Activated T-cell treated with anti-CD3 and anti-CD28 coated beads, Interleukin-2, amount 50 U/mL, for 24 hours (primary cell): Measurements from ENCODE around the gene IDI1.
"Not testable (repeated sequence)": the region's sequence is repeated elsewhere in the genome, so short reads cannot be mapped to it uniquely, and the experiment has no call there.

Experiments used
- DNase-seq: peaks from one replicate; pipeline ENCODE4 v3.0.0-alpha.2; 2020
- H3K27ac Mint-ChIP-seq: 2 replicates; pipeline ENCODE4 v1.8.0; 2020; ENCODE audit warnings: mild to moderate bottlenecking, mixed read lengths
- H3K27me3 Mint-ChIP-seq: 2 replicates; pipeline ENCODE4 v1.8.0; 2020; ENCODE audit warnings: mixed read lengths
- H3K36me3 Mint-ChIP-seq: 2 replicates; pipeline ENCODE4 v1.8.0; 2020; ENCODE audit warnings: low read depth, mixed read lengths
- H3K4me1 Mint-ChIP-seq: 2 replicates; pipeline ENCODE4 v1.8.0; 2020; ENCODE audit warnings: low read depth, mixed read lengths
- H3K4me3 Mint-ChIP-seq: 2 replicates; pipeline ENCODE4 v1.8.0; 2020; ENCODE audit warnings: mild to moderate bottlenecking, moderate library complexity, mixed read lengths
- H3K9me3 Mint-ChIP-seq: 2 replicates; pipeline ENCODE4 v1.8.0; 2020; ENCODE audit warnings: mixed read lengths

Gene IDI1

DNA sequence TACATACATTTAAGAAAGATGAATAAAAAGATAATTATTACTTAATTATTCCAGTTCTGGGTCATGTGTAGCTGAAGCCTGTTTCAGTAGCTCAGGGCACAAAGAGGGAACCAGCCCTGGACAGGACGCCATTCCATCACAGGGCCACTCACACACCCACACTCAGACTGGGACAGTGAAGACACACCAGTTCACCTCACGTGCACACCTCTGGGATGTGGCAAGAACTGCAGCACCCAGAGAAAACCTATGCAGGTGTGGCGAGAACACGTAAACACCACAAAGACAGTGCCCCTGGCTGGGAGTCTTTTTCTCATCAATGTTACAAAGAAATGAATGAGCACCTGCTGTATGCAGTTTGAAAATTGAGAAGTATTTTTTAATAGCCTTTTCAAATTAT is 1.6 kb upstream of the IDI1 start:
- Mint-ChIP-seq H3K27ac (peak overlapping the region; percentile 88), H3K4me1 (peaks cover 67% of the 10 kb centered on the region), H3K27me3 (no peaks in the 10 kb centered on the region), H3K9me3 (no peaks in the 10 kb centered on the region), H3K4me3 (peak overlapping the region; percentile 95), H3K36me3 (peaks cover 82% of the 10 kb centered on the region)
- DNase-seq: no peak

DNA sequence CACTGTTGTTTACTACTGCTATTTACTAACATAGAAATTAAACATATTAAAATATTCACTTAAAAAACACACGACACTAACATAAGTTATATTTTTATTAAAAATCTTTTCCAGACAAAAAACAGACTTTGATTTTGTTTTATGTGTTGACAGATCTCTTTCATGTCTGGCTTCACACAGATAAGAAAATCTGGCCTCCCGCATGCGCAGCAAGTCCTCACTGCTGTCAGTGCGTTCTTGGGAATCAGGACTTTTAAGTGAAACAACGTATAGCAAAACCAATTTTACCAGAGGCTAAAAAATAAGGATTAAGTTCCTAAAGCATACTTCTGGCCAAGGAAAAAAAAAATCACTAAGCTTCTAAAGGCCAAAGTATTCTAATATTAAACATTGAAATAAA is 1.2 kb upstream of the IDI1 start:
- Mint-ChIP-seq H3K27me3 (no peaks in the 10 kb centered on the region), H3K27ac (peak overlapping the region; percentile 99), H3K4me1 (peaks cover 68% of the 10 kb centered on the region), H3K36me3 (peaks cover 83% of the 10 kb centered on the region), H3K4me3 (peak overlapping the region; percentile 95), H3K9me3 (no peaks in the 10 kb centered on the region)
- DNase-seq: no peak

DNA sequence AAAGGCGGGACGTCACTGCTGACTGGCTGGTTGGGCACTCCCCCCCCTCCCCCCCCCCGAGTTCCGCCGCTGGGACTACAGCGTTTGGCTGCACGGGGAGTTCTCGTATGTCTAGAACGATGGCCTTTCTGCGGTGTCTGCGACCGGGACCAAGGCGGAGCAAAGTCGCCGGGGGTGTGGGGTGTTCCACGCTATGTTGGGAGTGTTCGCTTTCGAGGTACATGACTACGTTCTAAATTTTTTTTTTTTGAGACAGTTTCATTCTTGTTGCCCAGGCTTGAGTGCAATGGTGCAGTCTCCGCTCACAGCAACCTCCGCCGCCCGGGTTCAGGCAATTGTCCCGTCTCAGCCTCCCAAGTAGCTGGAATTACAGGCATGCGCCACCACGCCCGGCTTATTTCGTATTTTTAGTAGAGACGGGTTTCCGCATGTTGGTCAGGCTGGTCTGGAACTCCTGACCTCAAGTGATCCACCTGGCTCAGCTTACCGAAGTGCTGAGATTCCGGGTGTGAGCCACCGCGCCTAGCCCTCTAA is 573 bp upstream of the IDI1 start:
- DNase-seq: no peak
- no peaks in the 10 kb centered on the region for H3K27me3 Mint-ChIP-seq
- no peaks in the 10 kb centered on the region for H3K9me3 Mint-ChIP-seq
- peak overlapping the region; percentile 99 for H3K27ac Mint-ChIP-seq
- peak overlapping the region; percentile 95 for H3K4me3 Mint-ChIP-seq
- H3K4me1 Mint-ChIP-seq: peaks cover 68% of the 10 kb centered on the region
- peaks cover 84% of the 10 kb centered on the region for H3K36me3 Mint-ChIP-seq

DNA sequence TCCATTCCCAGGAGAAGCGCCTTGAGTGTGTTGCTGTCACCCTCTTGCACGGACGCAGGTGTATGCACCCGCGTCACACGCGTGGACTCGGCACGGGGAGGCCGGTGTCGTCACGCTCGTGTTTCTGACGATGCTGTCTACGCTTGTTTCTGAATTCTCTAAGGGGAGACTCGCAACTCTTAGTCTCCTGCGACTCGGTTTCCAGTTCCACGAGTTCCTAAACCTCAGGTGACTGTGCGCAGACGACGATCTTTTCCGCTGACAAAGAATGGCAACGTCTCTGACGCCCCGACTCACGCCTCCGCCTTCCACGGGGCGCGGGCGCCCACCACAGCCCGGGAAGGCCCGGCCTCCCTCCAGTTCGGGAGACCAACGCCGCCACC is 579 bp downstream of the IDI1 start:
- DNase-seq: no peak
- Mint-ChIP-seq H3K27ac (peak overlapping the region; percentile 99), H3K9me3 (no peaks in the 10 kb centered on the region), H3K4me3 (peak overlapping the region; percentile 95), H3K36me3 (peaks cover 84% of the 10 kb centered on the region), H3K4me1 (peaks cover 67% of the 10 kb centered on the region), H3K27me3 (no peaks in the 10 kb centered on the region)

DNA sequence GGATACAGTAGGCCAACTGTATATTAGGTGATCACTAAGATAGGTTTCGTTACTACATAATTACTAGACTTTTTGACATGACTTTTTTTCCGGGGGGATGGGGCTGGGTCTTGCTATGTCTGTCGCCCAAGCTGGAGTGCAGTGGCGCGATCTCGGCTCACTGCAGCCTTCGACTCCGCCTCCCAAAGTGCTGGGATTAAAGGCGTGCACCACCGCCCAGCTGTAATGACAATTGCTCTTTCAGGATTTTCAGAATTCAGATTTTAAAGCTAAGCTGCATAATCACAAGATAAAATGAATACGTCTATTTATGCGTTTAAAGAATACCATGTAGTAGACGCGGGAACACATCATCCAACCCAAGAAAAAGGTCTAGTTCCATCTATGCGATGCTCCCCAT is 982 bp downstream of the IDI1 start:
- H3K4me3 Mint-ChIP-seq: peak overlapping the region; percentile 95
- no peaks in the 10 kb centered on the region for H3K9me3 Mint-ChIP-seq
- H3K4me1 Mint-ChIP-seq: peaks cover 68% of the 10 kb centered on the region
- H3K27me3 Mint-ChIP-seq: no peaks in the 10 kb centered on the region
- H3K27ac Mint-ChIP-seq: peak overlapping the region; percentile 99
- DNase-seq: no peak
- H3K36me3 Mint-ChIP-seq: peaks cover 84% of the 10 kb centered on the region

DNA sequence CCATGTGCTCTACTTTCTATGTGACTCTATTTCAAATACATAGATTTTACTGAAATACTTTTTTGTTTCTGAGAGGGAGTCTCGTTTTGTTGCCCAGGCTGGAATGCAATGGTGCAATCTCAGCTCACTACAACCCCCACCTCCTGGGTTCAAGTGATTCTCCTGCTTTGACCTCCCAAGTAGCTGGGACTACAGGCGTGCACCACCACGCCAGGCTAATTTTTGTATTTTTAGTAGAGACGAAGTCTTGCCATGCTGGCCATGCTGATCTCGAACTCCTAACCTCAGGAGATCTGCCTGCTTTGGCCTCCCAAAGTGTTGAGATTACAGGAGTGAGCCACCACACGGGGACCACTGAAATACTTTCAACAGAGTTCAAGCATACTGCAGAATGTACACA is 3.5 kb downstream of the IDI1 start:
- H3K4me1 Mint-ChIP-seq: peaks cover 45% of the 10 kb centered on the region
- H3K27ac Mint-ChIP-seq: peak overlapping the region; percentile 94
- no peaks in the 10 kb centered on the region for H3K9me3 Mint-ChIP-seq
- no peaks in the 10 kb centered on the region for H3K27me3 Mint-ChIP-seq
- DNase-seq: no peak
- H3K4me3 Mint-ChIP-seq: peak overlapping the region; percentile 76
- H3K36me3 Mint-ChIP-seq: peaks cover 84% of the 10 kb centered on the region

DNA sequence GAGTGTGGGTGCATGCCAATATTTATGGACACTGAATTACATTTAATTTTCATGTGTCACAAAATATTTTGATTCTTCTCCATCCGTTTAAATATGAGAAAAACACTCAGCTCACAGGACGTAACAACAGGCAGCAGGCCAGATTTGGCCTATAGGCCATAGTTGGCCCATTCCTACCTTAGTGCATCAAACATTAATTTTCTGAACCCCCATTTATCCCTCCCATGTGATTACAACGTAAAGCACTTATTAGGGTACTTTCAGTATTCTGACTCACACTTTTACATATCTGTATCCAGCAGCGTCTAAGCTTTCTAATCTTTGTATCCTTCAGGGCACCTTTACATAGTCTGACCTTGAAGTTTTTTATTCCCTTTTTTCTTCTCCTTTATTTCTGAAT is 4.0 kb downstream of the IDI1 start:
- Mint-ChIP-seq H3K4me3 (peak overlapping the region; percentile 76), H3K36me3 (peaks cover 86% of the 10 kb centered on the region), H3K27ac (peak overlapping the region; percentile 94), H3K9me3 (no peaks in the 10 kb centered on the region), H3K27me3 (no peaks in the 10 kb centered on the region), H3K4me1 (peaks cover 43% of the 10 kb centered on the region)
- no peak for DNase-seq

DNA sequence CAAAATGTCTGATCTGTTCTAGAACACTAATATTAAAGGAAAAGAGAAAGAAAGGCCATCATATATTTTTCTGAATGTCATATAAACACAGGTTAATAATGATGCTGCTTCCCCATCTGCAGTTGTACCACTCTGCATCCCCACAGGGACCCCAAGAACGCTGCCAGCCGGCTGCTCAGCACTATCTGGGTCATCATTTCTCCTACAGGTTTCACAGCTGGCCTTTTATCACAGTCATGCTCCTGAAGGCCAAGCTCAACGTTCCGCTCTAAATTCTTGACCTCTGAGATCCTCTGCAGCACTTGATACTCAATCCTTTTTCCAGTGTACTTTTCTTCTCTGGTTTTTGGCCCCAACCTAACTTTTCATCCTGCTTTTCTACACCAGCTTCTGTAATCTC is 4.8 kb downstream of the IDI1 start:
- Mint-ChIP-seq H3K9me3 (no peaks in the 10 kb centered on the region), H3K4me3 (peak overlapping the region; percentile 76), H3K27ac (peak overlapping the region; percentile 94), H3K27me3 (no peaks in the 10 kb centered on the region), H3K36me3 (peaks cover 85% of the 10 kb centered on the region), H3K4me1 (peaks cover 43% of the 10 kb centered on the region)
- DNase-seq: no peak

DNA sequence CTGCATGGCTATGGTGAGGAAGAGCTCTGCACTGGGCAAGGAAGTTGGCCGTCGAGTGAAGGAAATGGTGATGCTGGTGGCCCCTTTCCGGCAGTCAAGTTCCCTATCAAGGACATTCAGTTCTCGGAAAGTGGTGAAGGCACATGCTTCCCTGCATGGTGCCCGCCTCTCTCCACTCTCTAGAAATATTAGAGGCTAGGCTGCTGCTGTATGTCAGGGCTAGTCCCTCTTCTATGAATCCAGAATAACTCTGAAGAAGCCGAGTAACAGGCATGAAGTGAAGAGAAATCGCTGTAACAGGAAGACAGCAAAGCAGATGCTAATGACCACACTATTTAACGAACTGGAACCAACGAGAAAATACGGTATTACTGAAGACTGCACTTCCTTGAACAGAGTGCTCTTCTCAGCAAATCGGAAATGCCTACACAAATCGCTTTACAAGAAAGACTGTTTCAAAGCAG is 5.4 kb downstream of the IDI1 start:
- peaks cover 80% of the 10 kb centered on the region for H3K36me3 Mint-ChIP-seq
- H3K4me1 Mint-ChIP-seq: peaks cover 43% of the 10 kb centered on the region
- no peaks in the 10 kb centered on the region for H3K9me3 Mint-ChIP-seq
- peak overlapping the region; percentile 94 for H3K27ac Mint-ChIP-seq
- no peaks in the 10 kb centered on the region for H3K27me3 Mint-ChIP-seq
- DNase-seq: no peak
- H3K4me3 Mint-ChIP-seq: peak overlapping the region; percentile 76

DNA sequence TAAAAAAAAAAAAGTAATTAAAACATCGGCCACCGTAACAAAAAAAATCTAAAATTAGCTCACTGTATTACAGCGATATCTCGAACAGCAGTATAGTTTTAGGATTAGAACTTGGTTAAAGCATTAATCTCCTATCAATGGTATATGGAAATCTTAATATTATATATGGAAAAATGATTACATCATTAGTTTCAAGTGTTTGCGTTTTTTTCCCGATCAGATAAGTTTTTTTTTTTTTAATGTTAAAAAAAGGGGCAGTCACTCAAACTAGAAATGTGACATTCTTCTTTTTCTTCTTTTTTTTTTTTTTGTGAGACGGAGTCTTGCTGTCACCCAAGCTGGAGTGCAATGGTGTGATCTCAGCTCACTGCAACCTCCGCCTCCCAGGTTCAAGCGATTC is 7.4 kb downstream of the IDI1 start:
- no peaks in the 10 kb centered on the region for H3K9me3 Mint-ChIP-seq
- H3K4me3 Mint-ChIP-seq: no peak overlapping the region
- peaks cover 41% of the 10 kb centered on the region for H3K4me1 Mint-ChIP-seq
- peak overlapping the region; percentile 40 for H3K27ac Mint-ChIP-seq
- peaks cover 88% of the 10 kb centered on the region for H3K36me3 Mint-ChIP-seq
- DNase-seq: no peak
- no peaks in the 10 kb centered on the region for H3K27me3 Mint-ChIP-seq

DNA sequence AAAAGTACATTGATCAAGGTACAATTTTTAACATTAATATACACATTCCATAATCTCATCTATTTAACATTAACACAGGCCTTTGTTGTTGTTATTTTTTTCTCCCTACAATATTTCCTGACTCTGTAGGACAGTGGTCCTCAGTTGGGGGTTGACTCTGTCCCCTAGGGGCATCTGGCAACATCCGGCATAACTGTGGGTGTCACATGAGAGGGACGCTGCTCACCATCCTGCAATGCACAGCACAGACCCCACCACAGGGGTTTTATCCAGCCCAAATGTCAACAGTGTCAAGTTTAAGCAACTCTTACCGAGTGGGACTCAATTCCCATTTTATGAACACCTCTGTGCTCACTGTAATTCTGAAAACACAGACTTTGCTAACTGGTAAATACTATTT is 8.8 kb downstream of the IDI1 start:
- Mint-ChIP-seq H3K27ac (peak overlapping the region; percentile 12), H3K4me1 (peaks cover 39% of the 10 kb centered on the region), H3K36me3 (peaks cover 83% of the 10 kb centered on the region)

DNA sequence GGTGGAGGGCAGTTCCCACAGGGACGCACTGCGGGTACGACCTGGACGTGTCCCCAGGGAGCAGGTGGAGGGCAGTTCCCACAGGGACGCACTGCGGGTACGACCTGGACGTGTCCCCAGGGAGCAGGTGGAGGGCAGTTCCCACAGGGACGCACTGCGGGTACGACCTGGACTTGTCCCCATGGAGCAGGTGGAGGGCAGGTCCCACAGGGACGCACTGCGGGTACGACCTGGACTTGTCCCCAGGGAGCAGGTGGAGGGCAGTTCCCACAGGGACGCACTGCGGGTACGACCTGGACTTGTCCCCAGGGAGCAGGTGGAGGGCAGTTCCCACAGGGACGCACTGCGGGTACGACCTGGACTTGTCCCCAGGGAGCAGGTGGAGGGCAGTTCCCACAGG is 10.2 kb downstream of the IDI1 start:
- not testable (repeated sequence) for H3K27me3 Mint-ChIP-seq, DNase-seq, H3K9me3 Mint-ChIP-seq, H3K27ac Mint-ChIP-seq, H3K4me3 Mint-ChIP-seq
- Mint-ChIP-seq H3K4me1 (peaks cover 26% of the 10 kb centered on the region), H3K36me3 (peaks cover 80% of the 10 kb centered on the region)

More for the DNA sequence above, 8.8 kb downstream of the IDI1 start:
- H3K27me3 Mint-ChIP-seq: no peaks in the 10 kb centered on the region
- H3K4me3 Mint-ChIP-seq: no peak overlapping the region
- H3K9me3 Mint-ChIP-seq: no peaks in the 10 kb centered on the region
- no peak for DNase-seq

DNA sequence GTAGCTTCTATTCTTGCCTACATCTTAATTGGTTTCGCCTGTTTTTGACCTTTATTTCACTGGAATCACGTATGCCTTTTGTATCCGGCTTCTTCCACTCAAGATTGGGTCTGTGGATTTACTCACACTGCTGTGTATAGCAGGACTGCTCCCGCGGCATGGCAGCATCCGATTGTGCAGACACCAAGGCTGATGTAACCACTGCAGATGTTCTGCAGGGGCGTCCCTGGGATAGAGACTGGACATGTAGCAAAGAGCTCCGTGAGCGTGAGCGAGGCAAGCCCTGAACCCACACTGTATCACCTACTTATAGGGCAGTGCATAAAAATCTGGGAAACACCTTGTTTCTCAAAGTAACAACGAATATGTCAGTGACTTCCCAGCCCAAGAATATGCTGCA is 11.8 kb downstream of the IDI1 start:
- Mint-ChIP-seq H3K36me3 (peaks cover 67% of the 10 kb centered on the region), H3K27me3 (no peaks in the 10 kb centered on the region), H3K9me3 (no peaks in the 10 kb centered on the region), H3K4me3 (no peak overlapping the region), H3K27ac (peak overlapping the region; percentile 88), H3K4me1 (peaks cover 17% of the 10 kb centered on the region)
- no peak for DNase-seq

DNA sequence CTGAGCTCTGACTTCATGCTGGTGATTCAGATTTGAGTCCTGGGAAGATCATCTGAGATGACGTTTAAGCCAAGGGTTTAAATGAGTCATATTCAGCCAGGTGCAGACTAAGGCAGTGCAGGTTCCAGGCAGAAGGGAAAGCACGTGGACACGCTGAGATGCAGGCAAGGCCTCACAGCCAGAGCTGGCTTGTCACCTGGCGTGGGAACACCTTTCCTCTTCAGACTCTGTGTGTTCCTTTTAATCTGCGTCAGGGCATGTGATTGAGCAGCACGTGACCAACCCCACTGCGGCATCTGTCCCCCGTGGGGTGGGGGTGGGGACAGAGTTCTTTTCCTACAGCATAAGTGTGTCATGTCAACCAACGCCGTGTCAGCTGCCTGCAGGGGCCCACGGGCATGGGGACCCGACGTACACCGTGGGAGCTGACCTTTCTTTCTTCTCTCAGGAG is 12.6 kb downstream of the IDI1 start:
- DNase-seq: no peak
- Mint-ChIP-seq H3K27ac (peak overlapping the region; percentile 88), H3K4me3 (no peak overlapping the region), H3K27me3 (no peaks in the 10 kb centered on the region), H3K36me3 (peaks cover 62% of the 10 kb centered on the region), H3K9me3 (no peaks in the 10 kb centered on the region), H3K4me1 (peaks cover 17% of the 10 kb centered on the region)

DNA sequence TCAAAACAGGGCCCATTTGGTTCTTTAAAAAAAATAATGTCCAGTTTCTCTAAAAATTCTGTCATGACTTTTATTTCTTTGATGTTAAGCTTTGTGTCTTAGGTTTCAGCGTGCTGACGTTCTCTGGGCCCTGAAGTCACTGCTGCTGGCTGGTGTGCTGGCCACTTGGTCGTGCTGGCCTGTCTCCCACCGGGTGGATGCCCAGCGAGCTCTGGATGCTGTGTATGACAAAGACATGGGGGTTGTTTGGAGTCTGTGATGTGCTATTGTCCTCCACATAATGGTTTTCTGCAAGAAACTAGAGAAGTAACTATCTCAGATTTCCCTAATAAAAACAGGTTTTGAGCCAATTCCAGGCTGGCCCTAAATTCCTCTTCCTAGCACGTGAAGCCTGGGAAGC is 13.7 kb downstream of the IDI1 start:
- no peak overlapping the region for H3K27ac Mint-ChIP-seq
- no peak overlapping the region for H3K4me3 Mint-ChIP-seq
- peaks cover 50% of the 10 kb centered on the region for H3K36me3 Mint-ChIP-seq
- no peaks in the 10 kb centered on the region for H3K9me3 Mint-ChIP-seq
- peaks cover 17% of the 10 kb centered on the region for H3K4me1 Mint-ChIP-seq
- no peaks in the 10 kb centered on the region for H3K27me3 Mint-ChIP-seq
- no peak for DNase-seq

DNA sequence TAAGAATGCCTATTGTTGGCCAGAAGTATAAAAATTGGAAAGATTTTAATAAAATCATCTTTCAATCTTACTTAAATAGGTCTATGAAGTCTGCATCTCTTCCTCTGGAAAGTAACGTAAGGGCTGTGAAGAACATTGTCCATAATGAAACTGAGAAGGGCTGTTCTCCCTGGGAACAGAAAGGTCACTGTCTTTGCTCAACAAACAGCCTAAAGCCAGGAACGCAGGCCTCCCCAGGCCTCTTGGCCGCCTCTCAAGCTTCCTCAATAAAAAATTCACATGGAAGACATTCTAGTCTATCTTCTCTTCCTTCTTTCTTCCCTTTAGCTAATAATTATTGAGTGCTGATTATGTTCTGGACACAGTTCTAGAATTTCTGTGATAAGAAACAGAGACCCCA is 14.2 kb downstream of the IDI1 start:
- H3K27me3 Mint-ChIP-seq: no peaks in the 10 kb centered on the region
- no peak for DNase-seq
- no peaks in the 10 kb centered on the region for H3K9me3 Mint-ChIP-seq
- H3K4me1 Mint-ChIP-seq: peaks cover 17% of the 10 kb centered on the region
- no peak overlapping the region for H3K27ac Mint-ChIP-seq
- no peak overlapping the region for H3K4me3 Mint-ChIP-seq
- H3K36me3 Mint-ChIP-seq: peaks cover 47% of the 10 kb centered on the region
